ENCODE measurements around the gene PCBP3.

- TF ChIP-seq CTCF (IDR thresholded peaks at IDR 0.05; ENCODE audit: extremely low read depth in 1 of 2, insufficient read depth in 1 of 2, low read depth in 1 of 2, low read length in 2 of 2) (no peak), EZH2 (IDR thresholded peaks at IDR 0.05; ENCODE audit: borderline replicate concordance, low read depth, low read length, severe bottlenecking) (no peak), POLR2A (IDR thresholded peaks at IDR 0.05; ENCODE audit: low read depth, low read length) (no peak), POLR2AphosphoS5 (IDR thresholded peaks at IDR 0.05; ENCODE audit: insufficient read depth, low read depth, low read length) (no peak), GATA2 (IDR thresholded peaks at IDR 0.05; ENCODE audit: insufficient read depth, insufficient read length, low read depth, low read length) (no peak), MAX (IDR thresholded peaks at IDR 0.05; ENCODE audit: insufficient read depth, insufficient read length) (no peak), JUN (IDR thresholded peaks at IDR 0.05; ENCODE audit: borderline replicate concordance, insufficient read depth, insufficient read length, low read depth) (no peak), MYC (IDR thresholded peaks at IDR 0.05; ENCODE audit: low read depth, low read length) (no peak), FOS (IDR thresholded peaks at IDR 0.05; ENCODE audit: borderline replicate concordance, insufficient read depth, low read length) (no peak)
Observed at GRCh38 chr21:45818276-45818903, 174.9 kb downstream of the PCBP3 start.

Data from endothelial cell of umbilical vein (primary cell).